Activated naive CD4-positive, alpha-beta T cell (primary cell): Measurements from ENCODE around the gene PRKCG.

ENCODE experiments used
- DNase-seq, 4 experiments: peaks; one replicate each; lab custom pipeline; 2025; lab: John Stamatoyannopoulos, UW

PRKCG gene

GRCh38 chr19:53872762-53873161 is 9.2 kb upstream of the PRKCG start:
- no peak for DNase-seq

GRCh38 chr19:53873773-53874605 is 8.0 kb upstream of the PRKCG start:
- DNase-seq, result no peak

DNA sequence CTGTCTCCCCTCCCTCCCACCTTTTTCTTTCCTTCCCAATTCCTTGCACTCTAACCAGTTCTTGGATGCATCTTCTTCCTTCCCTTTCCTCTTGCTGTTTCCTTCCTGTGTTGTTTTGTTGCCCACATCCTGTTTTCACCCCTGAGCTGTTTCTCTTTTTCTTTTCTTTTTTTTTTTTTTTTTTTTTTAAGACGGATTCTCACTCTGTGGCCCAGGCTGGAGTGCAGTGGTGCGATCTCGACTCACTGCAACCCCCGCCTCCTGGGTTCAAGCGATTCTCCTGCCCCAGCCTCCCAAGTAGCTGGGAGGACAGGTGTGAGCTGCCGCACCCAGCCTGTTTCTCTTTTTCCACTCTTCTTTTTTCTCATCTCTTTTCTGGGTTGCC is 7.4 kb upstream of the PRKCG start:
- DNase-seq, result peak in 1 of 4 experiments; percentile 26

GRCh38 chr19:53875602-53876325 is 6.2 kb upstream of the PRKCG start:
- no peak for DNase-seq

DNA sequence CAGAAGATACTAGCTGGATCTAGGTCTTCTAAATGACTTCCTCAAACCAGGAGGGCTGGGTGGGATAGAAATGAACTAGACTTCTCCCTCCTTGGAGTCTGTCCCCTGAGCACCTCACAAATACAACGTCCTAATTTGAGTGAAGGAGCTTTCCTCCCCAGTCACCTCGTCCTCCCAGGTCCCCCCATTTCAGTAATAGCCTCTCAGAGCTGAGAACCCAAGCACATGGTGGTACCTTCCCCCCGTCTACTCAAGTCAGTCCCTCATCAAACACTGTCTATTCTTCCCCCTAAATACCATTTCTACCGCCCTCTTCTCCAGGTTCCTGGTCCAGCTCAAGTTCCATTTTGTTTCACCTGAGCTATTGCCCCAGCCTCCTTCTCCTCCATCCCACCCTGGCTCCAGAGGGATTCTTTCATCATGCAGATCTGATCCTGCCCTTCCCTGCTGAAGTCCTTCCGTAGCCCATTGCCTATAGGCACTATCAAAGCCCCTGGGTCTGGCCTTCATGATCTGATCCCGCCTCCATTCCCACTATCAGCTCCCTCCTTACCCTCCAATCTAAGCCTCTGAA is 5.3 kb upstream of the PRKCG start:
- DNase-seq, result no peak

- peak in 1 of 4 experiments; percentile 24 for DNase-seq
Measured at GRCh38 chr19:53877361-53877766, 4.6 kb upstream of the PRKCG start.

- no peak for DNase-seq
Measured at GRCh38 chr19:53878776-53879139, 3.2 kb upstream of the PRKCG start.

GRCh38 chr19:53879140-53880081 is 2.6 kb upstream of the PRKCG start:
- peak; percentile 27 to 82 (median 56) for DNase-seq

- DNase-seq, result no peak
Measured at GRCh38 chr19:53880711-53881481, 1.1 kb upstream of the PRKCG start.

GRCh38 chr19:53882391-53883050 is 524 bp downstream of the PRKCG start:
- no peak for DNase-seq

- DNase-seq, result peak in 1 of 4 experiments; percentile 24
Measured at GRCh38 chr19:53883231-53883661, 1.2 kb downstream of the PRKCG start.

DNA sequence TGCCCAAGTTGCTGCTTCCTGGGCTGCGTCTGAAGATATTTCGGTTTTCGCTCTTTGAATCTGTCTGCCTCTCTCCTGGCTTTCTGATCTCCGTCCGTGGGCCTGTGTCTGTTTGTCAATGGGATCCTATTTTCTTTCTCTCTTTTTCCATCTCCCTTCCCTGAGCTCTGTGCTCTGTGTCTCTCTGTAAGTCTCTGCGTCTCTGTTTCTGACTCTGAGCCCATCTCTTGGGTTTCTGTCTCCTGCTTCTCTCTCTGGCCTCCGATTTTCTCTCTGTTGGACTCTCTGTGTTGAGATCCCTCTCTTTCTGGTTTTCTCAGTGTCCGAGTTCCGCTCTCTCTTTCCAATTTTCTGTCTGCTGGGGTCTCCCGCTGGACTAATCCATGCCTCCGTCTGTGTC is 1.7 kb downstream of the PRKCG start:
- DNase-seq, result no peak

- DNase-seq, result no peak
Measured at GRCh38 chr19:53884256-53884655, 2.3 kb downstream of the PRKCG start.

GRCh38 chr19:53885036-53885435 is 3.0 kb downstream of the PRKCG start:
- DNase-seq, result no peak

- DNase-seq, result no peak
Measured at GRCh38 chr19:53892301-53892980, 10.4 kb downstream of the PRKCG start.

GRCh38 chr19:53892981-53893325 is 11.0 kb downstream of the PRKCG start:
- DNase-seq, result no peak

DNA sequence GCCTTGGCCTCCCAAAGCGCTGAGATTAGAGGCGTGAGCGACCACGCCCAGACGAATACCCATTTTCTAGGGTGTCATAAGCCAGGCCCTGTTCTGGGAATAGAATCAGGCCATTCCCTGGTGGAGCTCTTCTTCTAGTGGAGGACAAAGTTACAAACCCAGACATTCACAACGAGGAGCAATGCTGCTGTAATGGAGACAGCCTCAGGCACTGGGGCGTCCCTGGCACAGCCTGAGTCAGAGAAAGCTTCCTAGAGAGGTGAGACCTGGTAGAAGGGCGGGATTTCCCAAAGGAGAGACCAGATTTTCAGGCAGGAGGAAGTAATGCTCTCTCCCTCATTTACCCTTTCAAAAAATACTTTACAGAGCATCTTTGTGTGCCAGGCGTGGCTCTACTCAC is 12.7 kb downstream of the PRKCG start:
- DNase-seq, result no peak

GRCh38 chr19:53896682-53897081 is 14.7 kb downstream of the PRKCG start:
- no peak for DNase-seq

- DNase-seq, result no peak
Measured at GRCh38 chr19:53897459-53897858, 15.5 kb downstream of the PRKCG start.

DNA sequence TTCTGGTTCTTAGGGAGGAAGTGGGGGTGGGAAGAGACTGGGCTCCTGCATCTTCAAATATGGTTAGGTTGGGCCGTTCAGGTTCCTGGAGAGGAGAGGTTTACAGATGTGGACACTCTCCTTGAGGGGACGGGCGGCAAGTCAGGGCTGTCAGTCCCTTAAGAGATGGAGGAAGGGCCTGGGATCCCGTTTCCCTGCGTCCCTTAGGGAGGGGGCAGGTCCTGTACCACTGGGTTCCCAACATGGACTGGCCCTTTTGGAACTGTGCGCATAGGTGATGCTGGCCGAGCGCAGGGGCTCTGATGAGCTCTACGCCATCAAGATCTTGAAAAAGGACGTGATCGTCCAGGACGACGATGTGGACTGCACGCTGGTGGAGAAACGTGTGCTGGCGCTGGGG is 16.2 kb downstream of the PRKCG start:
- DNase-seq, result no peak
